ENCODE results near the gene TJP2.

Gene TJP2

GRCh38 chr9:69232135-69232534 lies 58.1 kb downstream of the TJP2 start:
- no peak for DNase-seq (ENCODE audit: low read depth in 2 of 2)

DNA sequence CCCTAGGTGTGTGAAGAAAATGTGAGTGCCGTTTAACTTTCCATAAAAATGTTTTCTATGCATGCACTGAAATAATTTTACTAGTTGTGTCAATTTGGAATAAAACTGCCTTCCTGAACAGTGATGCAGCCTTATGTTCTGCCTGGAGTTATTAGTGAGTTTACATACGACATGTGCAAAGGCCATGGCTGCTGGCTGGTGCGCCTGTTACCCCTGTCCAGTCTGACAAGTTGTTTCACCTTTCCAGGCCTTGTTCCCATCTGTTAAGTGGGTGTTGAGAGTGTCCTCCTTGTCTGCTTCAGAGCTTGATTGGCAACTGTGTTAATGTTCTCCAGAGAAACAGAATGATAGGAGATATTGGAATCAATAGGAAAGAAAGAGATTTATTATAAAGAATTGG lies 60.6 kb downstream of the TJP2 start:
- DNase-seq (ENCODE audit: low read depth in 2 of 2), result no peak

DNA sequence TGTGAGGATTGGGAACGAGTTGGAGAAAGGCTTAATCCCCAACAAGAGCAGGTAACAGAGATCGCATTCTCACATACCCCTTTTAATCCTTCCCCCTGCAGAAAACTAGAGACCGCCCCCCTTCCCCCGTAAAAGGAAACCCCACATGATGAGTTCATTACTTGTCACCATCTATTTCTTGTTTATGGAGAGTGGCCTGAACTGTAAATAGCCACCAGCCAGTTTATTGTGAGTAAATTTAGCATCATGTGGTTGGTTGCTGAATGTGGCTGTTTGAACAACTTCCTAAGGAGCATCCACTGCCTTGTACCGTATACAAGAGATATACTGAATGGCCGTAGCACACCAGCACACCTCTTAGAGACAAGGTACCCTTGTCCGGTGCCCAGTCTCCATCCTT lies 62.1 kb downstream of the TJP2 start:
- DNase-seq (ENCODE audit: low read depth in 2 of 2), result no peak

DNA sequence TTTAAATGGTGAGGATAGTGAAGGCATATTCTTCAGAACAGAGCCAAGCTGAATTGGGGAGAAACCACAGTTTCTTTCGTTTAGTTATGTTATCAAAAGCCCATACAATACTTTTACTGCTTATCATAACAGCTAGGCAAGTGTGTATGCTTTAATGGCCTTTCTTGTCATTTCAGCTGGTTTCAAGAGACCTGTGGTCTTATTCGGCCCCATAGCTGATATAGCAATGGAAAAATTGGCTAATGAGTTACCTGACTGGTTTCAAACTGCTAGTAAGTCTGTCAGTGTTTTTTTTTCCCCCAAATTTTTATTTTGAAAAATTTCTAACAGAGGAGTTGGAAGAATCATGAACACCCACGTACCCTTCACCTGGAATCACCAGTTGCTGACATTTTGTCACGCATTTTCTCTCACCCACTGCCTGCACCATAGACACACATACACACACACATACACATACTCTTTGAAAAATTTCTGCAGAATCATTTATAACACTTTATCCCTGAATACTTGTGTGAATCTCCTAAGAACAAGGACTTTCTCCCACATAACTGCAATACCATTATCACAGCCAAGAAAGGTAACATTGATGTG lies 63.7 kb downstream of the TJP2 start:
- DNase-seq (ENCODE audit: low read depth in 2 of 2), result no peak

DNA sequence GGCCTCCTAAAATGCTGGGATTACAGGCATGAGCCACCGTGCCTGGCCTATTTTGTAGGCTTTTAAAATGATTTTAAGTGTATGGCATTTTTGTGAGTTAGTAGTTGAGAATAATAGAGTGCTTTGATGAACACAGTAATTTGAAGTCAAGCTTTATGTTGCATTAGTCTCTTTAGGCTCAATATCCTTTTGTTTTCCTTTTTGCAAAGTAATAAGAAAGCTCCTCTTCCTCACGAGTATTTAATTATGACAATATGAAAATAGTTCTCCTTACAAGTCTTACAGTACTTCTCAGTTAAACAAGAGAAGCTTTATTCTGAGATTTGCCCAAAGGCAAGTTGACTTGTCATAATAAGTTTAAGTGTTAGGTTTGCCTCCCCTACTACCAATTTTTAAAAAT lies 69.0 kb downstream of the TJP2 start:
- DNase-seq (ENCODE audit: low read depth in 2 of 2), result no peak

DNA sequence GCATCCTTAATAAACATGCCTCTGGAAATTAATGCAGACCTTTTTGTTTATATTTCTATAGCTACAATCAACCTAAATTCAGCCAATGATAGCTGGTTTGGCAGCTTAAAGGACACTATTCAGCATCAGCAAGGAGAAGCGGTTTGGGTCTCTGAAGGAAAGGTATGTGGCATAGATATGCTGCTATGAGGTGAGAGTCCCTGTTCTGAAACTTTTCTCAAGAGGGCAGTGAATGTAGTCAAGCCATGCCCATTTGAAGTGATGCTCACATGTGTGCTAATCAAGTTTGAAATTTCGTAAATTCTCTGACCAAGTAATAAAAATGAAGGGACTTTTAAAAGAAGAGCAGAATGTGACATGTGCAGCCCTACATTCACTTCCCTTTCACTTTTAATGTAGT lies 72.6 kb downstream of the TJP2 start:
- no peak for DNase-seq (ENCODE audit: low read depth in 2 of 2)

DNA sequence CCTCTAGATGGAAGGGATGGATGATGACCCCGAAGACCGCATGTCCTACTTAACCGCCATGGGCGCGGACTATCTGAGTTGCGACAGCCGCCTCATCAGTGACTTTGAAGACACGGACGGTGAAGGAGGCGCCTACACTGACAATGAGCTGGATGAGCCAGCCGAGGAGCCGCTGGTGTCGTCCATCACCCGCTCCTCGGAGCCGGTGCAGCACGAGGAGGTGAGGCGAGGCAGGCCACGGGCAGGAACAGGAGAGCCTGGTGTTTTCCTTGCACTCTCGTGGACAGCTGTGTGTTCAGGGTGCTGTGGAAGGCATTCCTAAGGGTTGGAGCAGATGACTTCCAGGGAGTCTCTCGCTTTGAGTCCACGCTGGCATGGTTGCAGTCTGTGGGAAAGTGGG lies 73.9 kb downstream of the TJP2 start:
- no peak for DNase-seq (ENCODE audit: low read depth in 2 of 2)

- DNase-seq (ENCODE audit: low read depth in 2 of 2), result no peak
These were observed 75.3 kb downstream of the TJP2 start for GRCh38 chr9:69249337-69249736.

- no peak for DNase-seq (ENCODE audit: low read depth in 2 of 2)
These were observed 76.6 kb downstream of the TJP2 start for GRCh38 chr9:69250681-69251080.

DNA sequence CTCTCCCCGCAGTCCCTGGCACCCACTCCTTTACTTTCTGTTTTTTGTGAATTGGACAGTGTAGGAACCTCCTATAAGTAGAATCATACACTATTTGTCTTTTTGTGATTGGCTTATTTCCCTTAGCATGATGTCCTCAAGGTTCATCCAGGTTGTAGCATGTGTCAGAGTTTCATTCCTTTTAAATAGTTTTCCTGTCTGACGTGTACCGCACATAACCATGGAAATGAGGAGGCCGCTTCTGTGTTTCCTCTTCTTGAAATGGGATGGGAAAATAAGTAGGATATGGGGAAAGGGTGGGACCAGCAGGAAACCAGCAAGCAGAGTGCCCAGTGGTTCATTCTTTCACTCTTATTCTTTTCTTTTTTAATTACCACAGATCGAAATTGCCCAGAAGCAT lies 78.4 kb downstream of the TJP2 start:
- DNase-seq (ENCODE audit: low read depth in 2 of 2), result no peak

GRCh38 chr9:69253057-69253456 lies 79.0 kb downstream of the TJP2 start:
- DNase-seq (ENCODE audit: low read depth in 2 of 2), result no peak

- DNase-seq (ENCODE audit: low read depth in 2 of 2), result no peak
These were observed 80.1 kb downstream of the TJP2 start for GRCh38 chr9:69254223-69254622.

DNA sequence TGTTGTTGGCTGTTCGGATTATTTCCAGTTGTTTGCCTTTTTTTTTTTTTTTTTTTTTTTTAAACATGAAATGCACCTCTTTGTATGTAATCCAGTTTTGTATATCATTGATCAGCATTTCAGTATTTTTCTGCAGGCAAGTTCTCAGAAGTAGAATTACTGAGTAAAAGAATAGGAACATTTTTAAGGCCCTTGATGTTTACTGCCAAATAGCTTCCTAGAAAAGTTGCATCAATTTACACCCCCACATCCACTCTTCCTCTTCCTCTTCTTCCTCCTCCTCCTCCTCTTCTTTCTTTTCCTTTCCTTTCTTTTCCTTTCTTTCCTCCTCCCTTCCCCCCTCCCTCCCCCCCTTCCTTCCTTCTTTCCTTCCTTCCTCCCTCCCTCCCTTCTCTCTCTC lies 81.5 kb downstream of the TJP2 start:
- no peak for DNase-seq (ENCODE audit: low read depth in 2 of 2)

DNA sequence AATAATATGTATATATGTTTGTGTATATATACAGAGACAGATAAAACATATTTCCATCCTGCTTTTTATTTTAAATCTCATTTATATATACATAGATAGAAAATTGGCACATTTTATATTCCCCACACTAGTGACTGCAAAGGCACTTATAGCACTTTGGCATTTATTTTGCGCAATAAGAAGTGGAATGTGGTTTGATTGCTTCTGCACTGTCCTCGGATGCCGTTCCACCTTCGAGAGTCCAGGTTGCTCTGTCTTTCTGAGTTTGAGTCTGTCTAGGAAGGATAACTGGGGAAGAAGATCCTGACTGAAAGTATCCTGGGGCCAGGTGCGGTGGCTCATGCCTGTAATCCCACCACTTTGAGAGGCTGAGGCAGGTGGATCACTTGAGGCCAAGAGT lies 84.5 kb downstream of the TJP2 start:
- DNase-seq (ENCODE audit: low read depth in 2 of 2), result no peak

- DNase-seq (ENCODE audit: low read depth in 2 of 2), result no peak
These were observed 86.1 kb downstream of the TJP2 start for GRCh38 chr9:69260161-69260560.

DNA sequence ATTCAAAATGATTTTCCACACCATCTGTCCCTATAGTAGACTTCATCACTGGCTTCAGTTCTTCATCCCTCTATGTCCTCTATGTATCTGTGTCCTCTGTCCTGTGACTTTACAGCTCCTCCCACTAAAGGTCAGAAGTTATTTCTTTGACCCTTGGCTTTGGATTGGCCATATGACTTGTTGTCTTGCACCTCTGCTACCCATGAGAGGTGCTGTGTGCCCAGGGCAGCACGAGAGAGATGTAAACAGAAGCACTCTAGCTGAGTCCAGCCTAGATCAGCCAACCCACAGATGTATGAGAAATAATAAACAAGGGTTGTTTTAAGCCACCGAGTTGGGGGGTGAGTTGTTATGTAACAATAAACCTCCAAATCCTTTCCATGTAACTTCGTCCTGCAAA lies 87.6 kb downstream of the TJP2 start:
- no peak for DNase-seq (ENCODE audit: low read depth in 2 of 2)

DNA sequence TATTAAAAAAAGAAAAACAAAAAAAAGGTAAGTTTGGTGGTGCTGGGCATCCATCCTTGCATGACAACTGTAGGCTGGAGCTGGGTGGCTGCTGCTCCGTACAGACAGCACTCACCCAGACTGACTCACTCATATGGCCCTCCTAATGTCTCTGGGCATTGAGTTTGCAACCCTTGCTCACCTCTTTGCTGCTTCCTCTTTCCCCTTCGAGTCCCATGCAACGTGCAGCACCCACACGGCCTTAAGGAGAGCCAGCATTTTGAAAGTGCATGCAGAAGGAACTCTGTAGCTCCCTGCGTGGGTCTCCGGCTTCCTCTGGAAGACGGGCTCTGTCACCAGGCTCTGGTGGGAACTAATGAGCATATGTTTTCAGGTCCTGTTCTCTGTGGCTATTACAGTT lies 90.4 kb downstream of the TJP2 start:
- DNase-seq (ENCODE audit: low read depth in 2 of 2), result no peak

DNA sequence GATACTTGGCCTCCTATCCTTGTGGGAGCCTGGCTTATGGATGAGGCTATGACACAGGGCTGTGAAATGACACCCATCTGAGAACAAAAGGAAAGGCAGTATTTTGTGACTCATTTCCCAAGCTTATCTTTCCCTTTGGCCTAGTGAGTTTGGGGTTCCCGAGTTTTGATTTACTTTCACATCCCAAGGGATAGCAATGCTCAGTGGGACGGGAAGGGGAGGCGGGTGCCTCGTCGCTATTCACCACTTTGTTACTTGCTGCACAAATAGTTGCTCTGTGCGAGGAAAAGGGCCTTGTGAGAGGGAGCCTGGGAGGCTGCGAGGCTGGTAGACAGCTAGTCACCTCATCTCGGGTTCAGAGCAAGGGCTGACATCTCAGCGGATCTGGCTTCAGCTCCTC lies 91.8 kb downstream of the TJP2 start:
- no peak for DNase-seq (ENCODE audit: low read depth in 2 of 2)

- DNase-seq (ENCODE audit: low read depth in 2 of 2), result no peak
These were observed 98.1 kb downstream of the TJP2 start for GRCh38 chr9:69272212-69272611.

- DNase-seq (ENCODE audit: low read depth in 2 of 2), result no peak
These were observed 99.1 kb downstream of the TJP2 start for GRCh38 chr9:69273161-69273560.

- DNase-seq (ENCODE audit: low read depth in 2 of 2), result no peak
These were observed 102.7 kb downstream of the TJP2 start for GRCh38 chr9:69276775-69277174.

DNA sequence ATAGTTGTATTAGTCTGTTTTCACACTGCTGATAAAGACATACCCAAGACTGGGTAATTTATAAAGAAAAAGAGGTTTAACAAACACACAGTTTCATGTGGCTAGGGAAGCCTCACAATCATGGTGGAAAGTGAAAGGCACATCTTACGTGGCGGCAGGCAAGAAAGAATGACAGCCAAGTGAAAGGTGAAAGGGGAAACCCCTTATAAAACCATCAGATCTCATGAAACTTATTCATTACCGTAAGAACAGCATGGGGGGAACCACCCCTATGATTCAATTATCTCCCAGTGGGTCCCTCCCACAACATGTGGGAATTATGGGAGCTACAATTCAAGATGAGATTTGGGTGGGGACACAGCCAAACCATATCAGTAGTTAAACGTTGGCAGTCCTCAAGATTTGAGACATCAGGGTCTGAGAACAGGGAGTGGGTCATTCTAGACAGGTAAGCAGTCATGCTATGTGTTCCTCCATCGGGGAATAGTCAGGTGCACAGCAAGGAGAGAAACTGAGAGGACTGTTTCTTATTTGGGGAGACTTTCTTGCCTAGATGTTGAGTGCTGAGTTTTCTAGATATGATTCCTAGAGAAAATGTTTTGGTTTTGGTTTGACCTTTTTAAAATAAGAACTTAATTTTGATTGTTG lies 105.1 kb downstream of the TJP2 start:
- peak in 1 of 2 donors; percentile 26 for DNase-seq (ENCODE audit: low read depth in 2 of 2)

GRCh38 chr9:69279733-69280132 lies 105.7 kb downstream of the TJP2 start:
- DNase-seq (ENCODE audit: low read depth in 2 of 2), result no peak

- DNase-seq (ENCODE audit: low read depth in 2 of 2), result no peak
These were observed 108.9 kb downstream of the TJP2 start for GRCh38 chr9:69283003-69283402.

Measured in stimulated activated CD8-positive, alpha-beta memory T cell treated with anti-CD3 and anti-CD28 coated beads, Interleukin-15, amount 100 ng/mL, for 48 hours (primary cell).